Dermis blood vessel endothelial cell (primary cell): Measurements from ENCODE around the gene FJX1. TPM values are rescaled to one million over a fixed set of nuclear protein-coding genes. Genes with fewer than 3 reads are reported as not detected.
A peak's percentile ranks its signal among the peaks of the same experiment; 100 is the strongest.
"Not testable (repeated sequence)": the region's sequence is repeated elsewhere in the genome, so short reads cannot be mapped to it uniquely, and the experiment has no call there.

ENCODE experiments used
- DNase-seq: peaks from one replicate; pipeline ENCODE4 v3.0.0; 2010
- total RNA-seq: library from RNA; depleted of rRNA; stranded (reverse); fragments of >200 nt; gene quantifications from 2 replicates; pipeline ENCODE4 v1.2.3, GENCODE V29; 2014

Gene FJX1
- total RNA-seq, 1 donor from 2014 or later, result 52.1 TPM

DNA sequence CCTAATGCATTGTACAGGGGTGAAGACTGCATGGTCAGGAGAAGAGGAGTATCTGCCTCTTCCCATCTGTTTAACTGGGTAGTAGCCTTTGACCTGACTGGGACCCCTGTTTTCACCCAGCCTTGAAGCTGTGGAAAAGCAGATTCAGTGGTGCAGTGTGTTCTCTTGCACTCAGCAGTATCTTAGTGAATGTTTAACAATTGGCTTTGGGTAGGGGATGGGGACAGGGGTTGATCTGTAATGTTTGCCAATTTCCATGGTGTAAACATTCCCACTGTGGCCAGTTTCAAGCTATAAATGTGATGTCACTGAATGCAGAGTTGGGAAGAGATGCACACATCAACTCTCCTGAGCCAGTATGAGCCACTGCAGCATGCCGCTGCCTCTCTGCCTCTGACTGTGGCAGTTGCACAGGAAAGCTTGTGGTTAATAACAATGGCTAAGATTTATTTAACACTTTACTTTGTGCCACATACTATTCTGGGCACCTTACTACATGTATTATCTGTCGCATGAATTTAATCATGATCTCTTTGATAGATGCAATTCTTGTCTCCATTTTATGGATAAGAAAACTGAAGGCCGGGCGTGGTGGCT, 15.7 kb downstream of the FJX1 start:
- DNase-seq, result no peak

DNA sequence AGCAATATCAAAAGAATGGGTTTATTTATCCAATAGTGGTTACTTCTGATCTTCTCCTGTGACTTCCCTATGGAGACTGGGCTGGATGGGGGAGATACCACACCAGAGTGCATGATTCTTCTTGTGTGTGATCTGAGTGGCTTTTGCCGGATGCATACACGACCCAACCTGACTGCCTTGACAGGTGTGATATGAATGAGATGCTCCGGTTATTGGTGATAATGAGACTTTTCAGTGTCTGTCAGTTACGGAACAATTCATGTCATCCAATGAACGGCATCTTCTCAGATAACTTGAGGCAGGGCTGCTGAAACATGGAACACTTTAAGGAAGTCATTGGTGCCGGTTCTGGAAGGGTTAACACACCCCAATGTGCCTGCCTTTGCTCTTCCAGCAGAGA, 17.7 kb downstream of the FJX1 start:
- no peak for DNase-seq

DNA sequence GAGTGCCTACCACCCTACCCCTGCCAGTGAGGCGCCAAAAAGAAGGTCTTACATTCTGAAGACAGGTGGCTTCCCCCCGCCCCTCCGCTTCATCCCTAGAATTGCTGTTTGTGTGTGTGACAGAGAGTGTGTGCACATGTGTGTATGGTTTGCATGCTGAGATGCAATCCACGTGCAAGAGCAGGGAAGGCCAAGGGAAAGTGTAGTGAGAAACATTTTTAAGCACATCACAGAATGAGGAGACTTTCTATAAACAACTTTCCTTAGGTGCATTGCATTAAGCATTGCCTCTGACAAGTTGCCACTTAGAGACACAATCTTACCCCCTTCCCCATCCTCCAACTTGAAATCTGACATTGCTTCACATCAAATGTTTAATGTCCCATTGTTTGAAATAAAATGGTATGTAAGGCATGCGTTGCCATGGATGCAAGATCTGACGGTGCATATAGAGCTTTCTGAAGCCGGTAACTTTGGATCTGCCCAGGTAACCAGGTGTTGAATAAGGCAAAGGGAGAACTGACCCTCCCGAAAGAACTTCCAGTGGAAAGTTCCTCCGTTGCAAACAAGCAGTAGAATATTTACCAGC, 21.4 kb downstream of the FJX1 start:
- no peak for DNase-seq

DNA sequence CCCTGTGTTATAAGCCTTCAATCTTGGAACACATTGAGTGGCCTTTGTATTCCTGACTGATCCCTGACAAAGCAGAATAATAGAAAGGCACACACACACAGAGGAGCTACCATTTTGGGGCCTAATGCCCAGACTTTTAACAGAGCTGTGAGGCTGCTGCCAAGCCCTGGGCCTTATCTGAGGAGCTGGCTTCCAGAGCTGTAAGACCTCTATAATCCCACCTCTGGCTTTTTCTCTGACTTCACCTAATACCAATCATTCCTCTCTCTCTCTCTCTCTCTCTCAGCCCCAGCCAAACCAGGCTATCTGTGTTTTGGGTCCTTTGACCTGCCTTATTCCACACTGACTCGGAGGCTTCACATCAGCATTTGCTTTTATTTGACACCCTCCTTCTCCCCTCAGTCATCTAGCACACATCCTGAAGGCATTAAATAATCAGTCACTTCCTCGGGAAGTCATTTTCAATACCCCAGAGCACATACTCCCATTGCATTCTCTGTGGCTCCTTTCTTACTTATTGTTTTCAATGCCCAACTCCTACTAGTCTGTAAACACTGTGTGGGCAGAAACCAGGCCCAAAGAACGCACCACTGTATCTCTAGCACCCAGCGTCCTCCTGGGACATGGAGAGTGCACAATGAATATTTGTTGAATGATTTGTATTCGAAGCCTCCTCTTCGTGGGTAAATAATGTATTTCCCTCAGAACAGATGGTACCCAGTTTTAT, 23.1 kb downstream of the FJX1 start:
- DNase-seq, result peak; percentile 67

DNA sequence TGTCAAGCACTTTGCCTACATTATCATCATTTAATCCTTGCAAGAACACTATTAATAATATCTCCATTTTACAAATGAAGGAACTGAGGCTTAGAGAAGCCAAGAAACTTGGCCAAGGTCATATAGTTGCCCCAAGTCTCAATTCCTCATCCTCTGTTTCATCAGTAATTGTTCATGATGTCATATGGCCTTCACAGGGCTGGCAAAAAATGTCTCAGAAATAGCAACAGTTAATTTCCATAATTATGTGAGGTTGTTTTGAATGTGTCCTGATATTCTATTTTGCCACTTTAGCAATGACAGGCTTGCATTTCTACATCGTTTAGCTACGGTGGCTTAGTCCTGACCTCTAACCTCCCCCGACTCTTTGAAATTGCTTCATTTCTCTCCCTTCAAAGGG, 23.7 kb downstream of the FJX1 start:
- DNase-seq, result no peak

DNA sequence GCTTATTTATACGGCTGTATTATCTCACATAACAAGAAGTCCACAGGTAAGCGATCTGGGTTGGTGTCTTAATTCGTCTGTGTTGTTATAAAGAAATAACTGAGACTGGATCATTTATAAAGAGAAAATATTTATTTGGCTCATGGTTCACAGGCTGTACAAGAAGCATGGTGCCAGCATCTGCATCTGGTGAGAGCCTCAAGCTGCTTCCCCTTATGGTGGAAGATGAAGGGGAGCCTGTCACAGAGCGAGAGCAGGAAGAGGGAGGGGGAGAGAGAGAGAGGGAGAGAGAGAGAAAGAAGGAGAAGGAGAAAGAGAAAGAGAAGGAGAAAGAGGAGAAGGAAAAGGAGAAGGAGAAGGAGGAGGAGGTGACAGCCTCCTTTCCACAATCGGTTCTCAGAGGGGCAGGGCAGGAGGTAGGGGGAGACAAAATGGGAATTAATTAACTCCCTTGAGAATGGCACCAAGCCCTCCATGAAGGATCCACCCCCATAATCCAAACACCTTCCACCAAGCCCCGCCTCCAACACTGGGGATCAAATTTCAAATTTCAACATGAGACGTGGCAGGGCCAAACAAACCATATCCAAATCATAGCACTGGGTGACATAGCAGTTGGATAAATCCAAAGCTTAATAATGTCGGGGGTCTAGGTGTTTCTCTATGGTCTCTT, 29.3 kb downstream of the FJX1 start:
- no peak for DNase-seq

DNA sequence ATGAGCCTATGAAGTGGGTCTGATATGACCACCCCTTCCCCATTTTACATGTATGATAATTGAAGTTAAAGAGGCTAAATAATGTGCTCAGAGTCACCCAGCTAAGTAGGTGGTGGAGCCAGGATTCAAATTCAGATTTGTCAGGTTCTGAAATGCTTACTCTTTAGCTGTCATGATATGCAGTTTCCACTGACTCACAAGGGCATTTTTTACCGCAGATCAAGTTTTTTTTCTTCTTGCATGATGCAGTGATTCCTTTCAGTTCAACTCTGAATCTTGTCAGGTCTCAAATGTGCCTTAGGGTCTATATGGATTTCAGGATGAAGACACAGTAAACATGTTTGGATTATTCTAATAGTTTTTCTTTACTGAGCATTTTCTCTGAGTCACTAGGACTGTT, 31.7 kb downstream of the FJX1 start:
- peak; percentile 42 for DNase-seq

DNA sequence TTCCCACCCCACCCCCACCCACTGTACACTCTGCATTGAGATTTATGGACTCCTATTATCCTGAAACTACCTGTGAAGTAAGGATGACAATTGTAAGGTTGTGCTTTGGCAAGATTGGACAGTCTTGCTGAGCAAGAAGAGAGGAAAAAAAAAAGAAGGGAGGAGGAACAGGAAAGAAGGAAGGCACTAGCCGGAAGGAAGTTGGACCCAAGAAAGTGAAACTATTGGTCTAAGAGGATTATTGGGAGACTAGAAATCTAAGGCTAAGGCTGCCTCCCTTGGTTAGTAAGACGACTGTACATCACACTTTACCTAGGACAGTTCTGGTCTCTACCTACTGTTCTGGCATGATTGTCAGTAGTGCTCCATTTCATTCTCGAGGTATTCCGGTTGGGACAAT, 32.2 kb downstream of the FJX1 start:
- DNase-seq, result no peak

DNA sequence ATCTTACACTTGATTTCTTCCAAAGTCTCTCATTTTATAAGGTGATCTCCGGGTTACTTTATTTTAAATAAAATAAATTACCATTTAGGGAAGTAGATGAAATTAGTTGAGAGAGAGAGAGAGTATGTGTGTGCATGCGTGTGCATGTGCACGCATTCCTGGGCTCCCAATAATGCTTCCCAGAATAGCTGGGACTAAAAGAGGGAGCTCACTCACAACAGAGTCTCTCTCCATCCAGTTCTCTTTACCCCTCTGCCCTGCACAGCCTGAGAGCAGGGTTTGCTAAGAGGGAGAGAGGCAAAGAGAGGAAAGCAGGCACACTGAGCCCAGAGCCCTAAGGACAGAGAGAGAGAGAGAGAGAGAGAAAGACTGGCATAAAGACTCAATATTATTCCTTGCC, 33.0 kb downstream of the FJX1 start:
- no peak for DNase-seq

DNA sequence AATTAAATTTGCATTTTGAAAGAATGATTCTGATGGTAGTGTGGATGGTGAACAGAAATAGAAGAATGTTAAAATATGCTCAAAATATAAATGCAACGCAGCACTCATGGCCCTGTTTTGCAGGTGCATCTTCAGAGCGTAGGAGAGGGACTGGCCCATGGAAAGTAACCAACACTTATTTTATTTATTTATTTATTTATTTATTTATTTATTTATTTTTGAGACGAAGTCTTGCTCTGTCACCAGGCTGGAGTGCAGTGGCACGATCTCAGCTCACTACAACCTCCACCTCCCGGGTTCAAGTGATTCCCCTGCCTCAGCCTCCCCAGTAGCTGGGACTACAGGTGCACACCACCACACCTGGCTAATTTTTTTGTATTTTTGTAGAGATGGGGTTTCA, 34.5 kb downstream of the FJX1 start:
- DNase-seq, result not testable (repeated sequence)

DNA sequence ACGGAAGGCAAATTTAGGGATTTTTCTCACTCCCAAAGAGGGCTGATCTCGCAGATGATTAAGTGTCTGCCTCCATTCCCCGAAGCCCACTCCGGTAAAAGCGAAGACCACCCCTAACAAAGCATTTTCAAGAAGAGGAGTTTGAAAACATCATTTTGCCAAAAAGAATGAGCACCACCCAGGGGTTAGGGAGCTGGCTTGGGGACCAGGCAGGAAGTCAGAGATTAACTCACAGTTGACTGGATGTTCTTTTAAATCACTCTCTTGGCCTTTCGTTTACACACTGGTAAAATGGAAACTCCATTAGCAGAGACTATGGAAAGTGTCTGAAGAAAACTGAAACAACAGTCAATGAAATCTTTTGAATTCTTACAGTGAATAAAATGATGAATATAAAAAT, 36.5 kb downstream of the FJX1 start:
- DNase-seq, result no peak

DNA sequence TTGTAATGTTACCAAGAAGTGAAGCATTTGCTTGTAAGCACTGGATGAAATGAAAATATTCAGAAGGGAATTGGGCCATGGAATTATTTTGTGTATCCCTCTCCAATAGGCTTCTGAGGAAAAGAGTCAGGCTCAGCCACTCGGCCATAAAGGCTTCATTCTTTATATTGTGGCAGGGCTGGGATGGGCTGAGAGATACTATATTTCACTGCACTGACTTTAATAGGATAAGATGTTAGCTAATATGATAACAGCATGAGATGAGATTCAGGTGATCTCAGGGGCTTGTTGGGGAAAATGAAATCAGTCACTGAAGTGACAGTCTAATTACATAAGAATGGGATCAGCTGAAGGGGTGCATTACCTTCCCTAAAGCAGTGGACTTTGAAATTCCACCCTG, 37.0 kb downstream of the FJX1 start:
- DNase-seq, result no peak

DNA sequence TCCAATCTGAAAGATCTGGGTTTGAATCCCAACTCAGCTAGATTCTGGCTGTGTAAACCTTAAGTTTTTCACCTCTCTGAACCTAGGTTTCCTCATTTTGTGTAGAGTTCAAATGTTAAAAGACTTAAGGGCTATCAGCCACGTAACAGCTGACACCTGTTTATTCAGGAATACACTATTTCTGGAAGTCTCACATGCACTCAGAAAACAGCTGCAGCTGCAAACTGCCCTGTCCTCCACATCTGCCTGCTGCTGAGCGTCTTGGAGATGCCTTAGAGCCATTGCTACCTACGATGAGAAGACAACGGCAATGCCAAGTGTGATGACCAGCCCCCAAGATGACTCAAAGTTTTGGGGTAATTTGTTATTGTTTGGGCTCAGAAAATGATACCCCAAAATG, 37.6 kb downstream of the FJX1 start:
- no peak for DNase-seq

DNA sequence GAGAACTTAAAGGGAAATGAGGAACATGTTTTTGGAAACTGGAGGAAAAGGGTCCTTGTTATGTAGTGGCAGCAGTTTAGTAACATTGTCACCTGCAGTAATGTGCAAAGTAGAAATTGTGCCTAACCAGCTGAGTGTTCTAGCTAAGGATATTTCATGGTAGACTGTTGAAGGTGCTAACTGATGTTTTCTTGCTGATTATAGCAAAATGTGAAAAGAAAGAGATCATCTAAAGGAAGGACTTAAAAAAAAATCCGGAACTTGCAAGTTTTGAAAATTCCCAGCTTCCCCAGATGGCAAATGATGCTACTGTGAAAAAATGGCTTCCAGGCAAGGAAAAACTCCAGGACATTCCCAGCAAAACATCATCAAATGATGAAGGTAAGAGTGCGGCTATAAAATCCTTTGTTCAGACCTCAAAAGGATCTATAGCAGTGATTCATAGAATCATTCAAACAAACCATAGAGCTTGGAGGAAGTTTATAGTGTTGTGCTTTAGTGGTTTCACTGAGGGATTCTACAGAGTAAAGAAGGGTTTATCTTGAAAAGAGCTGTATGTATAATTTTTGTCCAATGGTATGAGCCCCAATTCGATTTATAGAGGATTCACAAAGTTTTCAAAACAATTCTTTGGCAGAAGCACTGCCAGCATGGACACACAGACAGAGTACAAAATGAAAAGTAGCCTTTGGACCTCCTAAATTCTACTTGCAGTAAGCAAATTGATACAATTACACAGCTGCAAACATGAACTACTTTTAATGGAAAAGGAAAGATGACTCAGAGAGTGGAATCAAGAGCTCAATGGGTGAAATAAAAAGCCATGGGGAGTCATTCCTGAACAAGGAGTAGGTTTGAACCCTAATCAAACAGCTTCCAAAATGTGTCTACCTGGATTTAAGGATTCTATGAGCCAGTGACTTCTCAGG, 40.0 kb downstream of the FJX1 start:
- DNase-seq, result peak; percentile 43

DNA sequence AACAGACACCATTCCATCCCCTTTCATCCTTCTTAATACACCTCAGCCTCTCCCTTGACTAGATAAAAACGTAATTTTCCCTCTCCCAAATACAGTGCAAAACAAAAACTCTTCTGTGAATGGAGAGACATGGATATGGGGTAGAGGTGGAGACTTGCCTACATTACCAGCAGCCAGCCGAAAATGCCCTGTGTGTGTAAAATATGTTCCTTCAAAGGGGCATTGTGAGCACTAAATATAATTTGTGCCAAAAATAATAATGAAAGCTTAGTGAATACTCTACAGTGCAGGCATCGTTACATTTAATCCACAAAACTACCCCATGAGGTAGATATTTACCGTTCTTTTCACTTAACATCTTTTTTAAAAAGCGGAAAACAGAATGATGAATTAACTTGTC, 43.3 kb downstream of the FJX1 start:
- DNase-seq, result no peak

DNA sequence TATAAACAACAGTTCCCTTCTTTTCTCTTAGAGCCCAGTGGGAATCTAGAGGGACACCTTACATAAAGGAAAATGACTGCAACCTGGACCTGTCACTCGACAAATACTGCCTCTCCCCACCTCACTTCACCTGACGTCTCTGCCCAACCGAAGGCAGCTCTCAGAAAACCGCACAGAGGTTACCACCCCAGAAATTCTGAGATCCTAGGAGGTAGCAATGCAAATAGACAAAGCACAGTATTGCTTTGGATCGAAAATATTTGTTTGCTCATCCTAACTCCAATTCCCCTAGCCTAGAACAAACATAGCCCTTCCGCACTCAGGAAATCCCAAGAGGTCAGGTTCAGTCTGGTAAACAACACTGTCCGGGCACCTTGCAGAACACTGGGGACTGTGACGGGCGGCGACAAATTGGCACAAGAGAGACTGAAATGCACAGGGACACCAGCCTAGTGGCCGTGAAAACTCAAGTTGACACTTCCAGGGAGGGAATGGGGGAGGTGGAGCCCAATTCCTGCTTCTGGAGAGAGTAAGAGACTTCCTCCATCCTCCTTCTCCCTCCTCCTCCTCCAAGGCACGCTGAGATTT, 43.9 kb downstream of the FJX1 start:
- DNase-seq, result no peak

DNA sequence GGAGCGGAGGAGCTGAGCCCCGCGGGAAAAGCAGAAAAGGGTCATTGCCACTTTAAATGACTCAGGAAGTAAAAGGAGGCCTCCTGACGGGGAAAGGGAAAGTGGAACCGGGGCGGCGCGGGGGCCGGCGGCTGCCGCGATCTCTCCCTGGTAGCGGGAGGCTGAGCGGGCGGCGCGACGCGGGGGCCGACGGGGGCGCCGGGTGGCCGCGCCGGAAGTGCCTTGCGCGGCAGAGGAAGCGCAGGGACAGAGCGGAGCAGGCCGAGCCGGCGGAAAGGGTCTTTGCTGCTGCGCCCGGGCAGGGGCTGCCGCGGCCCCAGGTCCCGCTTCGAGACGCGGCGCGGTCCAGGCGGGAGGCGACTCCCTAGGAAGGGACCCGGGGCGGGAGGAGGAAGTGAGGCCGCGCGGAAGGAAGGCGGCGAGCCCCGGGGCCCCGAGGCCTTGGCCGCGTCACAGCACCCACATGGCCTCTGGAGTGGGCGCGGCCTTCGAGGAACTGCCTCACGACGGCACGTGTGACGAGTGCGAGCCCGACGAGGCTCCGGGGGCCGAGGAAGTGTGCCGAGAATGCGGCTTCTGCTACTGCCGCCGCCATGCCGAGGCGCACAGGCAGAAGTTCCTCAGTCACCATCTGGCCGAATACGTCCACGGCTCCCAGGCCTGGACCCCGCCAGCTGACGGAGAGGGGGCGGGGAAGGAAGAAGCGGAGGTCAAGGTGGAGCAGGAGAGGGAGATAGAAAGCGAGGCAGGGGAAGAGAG, 44.6 kb downstream of the FJX1 start, which contains the start of gene TRIM44:
Gene TRIM44, plus strand, starts transcription at position 127 of the 759 bp plus-strand sequence. Its CDS starts 337 bp downstream, at position 464.
- peak; percentile 80 for DNase-seq

DNA sequence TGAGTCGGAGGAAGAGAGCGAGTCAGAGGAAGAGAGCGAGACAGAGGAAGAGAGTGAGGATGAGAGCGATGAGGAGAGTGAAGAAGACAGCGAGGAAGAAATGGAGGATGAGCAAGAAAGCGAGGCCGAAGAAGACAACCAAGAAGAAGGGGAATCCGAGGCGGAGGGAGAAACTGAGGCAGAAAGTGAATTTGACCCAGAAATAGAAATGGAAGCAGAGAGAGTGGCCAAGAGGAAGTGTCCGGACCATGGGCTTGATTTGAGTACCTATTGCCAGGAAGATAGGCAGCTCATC, 45.1 kb downstream of the FJX1 start:
- no peak for DNase-seq

DNA sequence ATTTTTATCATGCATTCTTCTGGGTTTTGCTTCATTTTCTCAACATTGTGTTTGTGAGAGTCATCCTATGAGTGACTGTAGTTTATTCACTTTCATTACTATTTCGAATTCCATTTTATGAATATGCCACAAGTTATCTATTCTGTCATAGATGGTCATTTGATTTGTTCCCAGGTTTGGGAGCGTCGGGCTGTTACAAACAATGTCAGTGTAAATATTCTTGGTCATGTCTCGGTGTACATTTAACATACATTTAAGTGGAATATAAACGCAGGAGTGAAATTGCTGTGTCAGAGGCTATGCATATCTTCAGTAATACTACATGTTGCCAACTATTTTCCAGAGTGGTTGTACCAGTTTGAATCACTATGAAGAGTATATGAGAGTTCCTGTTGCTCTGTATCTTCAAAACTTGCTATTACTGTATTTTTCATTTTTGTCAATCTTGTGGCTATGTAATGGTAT, 46.7 kb downstream of the FJX1 start:
- no peak for DNase-seq

DNA sequence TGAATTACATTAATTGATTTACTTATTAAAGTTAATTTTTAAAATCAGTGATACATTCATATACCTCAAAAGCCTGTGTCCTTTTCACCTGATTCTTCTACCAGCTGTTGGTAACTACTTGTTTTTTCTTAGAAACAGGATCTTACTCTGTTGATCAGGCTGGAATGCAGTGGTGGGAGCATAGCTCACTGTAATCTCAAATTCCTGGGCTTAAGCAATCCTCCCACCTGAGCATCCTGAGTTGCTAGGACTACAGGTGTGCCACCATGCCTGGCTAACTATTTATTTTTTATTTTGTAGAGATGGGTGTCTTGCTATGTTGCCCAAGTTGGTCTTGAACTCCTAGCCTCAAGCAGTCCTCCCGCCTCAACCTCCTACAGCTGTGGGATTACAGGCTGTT, 49.0 kb downstream of the FJX1 start:
- DNase-seq, result no peak

DNA sequence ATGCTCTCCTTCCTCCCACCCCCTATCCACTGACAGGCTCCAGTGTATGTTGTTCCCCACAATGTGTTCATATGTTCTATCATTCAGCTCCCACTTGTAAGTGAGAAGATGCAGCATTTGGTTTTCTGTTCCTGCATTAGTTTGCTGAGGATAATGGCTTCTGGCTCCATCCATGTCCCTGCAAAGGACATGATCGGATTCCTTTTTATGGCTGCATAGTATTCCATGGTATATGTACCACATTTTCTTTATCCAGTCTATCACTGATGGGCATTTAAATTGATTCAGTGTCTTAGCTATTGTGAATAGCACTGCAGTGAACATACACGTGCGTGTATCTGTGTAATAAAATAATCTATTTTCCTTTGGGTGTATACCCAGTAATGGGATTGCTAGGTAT, 50.1 kb downstream of the FJX1 start:
- not testable (repeated sequence) for DNase-seq
